Omental fat pad (tissue), 4 donors: ENCODE data around the gene AIFM3. TPM values are rescaled to one million over a fixed set of nuclear protein-coding genes. Genes with fewer than 3 reads are reported as not detected.
A peak's percentile ranks its signal among the peaks of the same experiment; 100 is the strongest.

ENCODE experiments used
- ATAC-seq: fragments of 150-250 bp; one replicate; pipeline ENCODE4 v1.9.1; 2016; ENCODE audit warnings: mild to moderate bottlenecking, moderate library complexity; ENCODE audit not compliant: low FRiP score
- DNase-seq: peaks from one replicate; pipeline ENCODE4 v3.0.0-alpha.2; 2019; ENCODE audit warnings: low spot score
- total RNA-seq, 4 donors: library from RNA; depleted of rRNA; stranded (reverse); fragments of >200 nt; gene quantifications; one replicate each; pipeline ENCODE4 v1.1.0, GENCODE V29; 2016
- TF ChIP-seq, protein P1 (sequence below), 3 donors: fragments of 450-650 bp; IDR thresholded peaks; one replicate each; pipeline ENCODE4 v1.5.1; 2016 to 2017; ENCODE audit warnings: antibody characterized with exemption in 3 of 3, mild to moderate bottlenecking in 3 of 3, moderate library complexity in 2 of 3

The AIFM3 gene
- total RNA-seq, 4 donors from 2014 or later, result 1.0 to 2.6 (median 2.0) TPM

DNA sequence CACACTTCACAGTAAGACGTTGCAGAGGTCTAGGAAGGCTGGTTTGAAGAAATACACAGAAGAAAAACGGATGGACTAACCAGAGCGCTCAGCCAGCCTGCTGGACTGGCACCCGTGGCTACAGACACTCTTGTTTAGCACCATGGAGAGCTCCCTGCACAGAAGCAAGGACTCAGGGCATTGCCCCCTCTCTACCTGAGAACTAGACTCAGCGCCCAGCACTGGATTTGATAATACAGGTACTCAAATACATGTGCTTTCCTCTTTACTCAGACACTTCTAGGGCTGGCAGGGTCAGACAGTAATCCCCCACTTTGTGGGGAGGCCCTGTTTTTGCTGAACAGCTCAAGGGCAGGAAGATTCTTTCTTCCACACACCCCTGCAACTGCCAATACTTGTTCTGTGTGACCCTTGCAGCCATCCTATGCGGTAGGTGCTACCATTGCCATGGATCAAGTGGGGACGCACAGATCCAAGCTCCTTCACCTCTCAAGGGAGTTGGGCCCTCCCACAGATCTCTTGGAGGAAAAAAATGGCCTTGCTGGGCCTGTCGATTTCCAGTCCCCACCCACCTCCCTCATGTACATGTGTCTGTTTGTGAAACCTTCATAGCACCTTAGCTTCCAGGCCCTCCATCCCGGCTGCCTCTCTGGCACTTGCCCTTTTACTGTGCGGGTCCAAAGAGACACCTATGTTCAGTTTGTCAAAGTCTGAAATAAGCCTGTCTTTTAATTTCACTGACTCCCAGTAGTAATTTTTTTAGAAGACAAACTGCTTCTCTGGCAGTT lies 42.8 kb downstream of the AIFM3 start:
- TF ChIP-seq, protein P1, sequence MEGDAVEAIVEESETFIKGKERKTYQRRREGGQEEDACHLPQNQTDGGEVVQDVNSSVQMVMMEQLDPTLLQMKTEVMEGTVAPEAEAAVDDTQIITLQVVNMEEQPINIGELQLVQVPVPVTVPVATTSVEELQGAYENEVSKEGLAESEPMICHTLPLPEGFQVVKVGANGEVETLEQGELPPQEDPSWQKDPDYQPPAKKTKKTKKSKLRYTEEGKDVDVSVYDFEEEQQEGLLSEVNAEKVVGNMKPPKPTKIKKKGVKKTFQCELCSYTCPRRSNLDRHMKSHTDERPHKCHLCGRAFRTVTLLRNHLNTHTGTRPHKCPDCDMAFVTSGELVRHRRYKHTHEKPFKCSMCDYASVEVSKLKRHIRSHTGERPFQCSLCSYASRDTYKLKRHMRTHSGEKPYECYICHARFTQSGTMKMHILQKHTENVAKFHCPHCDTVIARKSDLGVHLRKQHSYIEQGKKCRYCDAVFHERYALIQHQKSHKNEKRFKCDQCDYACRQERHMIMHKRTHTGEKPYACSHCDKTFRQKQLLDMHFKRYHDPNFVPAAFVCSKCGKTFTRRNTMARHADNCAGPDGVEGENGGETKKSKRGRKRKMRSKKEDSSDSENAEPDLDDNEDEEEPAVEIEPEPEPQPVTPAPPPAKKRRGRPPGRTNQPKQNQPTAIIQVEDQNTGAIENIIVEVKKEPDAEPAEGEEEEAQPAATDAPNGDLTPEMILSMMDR (IDR thresholded peaks at IDR 0.05), result no peak
- ATAC-seq (no peak), DNase-seq (no peak)

DNA sequence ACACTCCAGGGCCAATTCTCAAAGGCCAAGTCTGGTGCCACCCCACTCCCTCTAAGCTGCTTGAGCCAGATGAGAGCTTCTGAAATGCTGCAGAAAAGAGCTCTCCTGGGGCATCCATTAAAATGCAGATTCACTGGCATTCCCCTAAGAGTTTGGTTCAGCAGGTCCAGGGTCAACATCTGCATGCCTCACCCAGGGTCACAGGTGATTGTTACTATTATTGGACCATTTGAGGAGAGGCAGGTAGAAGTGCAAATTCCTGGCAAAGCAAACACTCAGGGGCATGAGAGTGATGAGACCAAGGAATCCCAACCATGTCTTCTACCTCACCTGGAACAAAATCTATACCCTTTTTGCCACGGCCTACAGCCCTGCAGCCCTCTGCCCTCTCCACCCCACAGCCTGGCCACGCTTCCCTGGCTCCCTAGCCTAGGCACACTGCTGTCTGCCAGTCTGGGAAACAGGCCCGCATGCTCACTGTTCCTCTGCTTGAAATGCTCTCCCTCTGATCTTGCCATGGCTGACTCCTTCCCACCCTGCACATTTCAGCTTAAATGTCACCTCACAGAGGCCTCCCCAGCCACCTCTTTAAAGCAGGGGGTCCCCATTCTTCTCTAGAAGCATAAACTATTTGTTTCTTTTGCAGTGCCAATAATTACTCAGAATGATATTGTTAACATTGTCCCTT lies 43.5 kb downstream of the AIFM3 start:
- no peak for ATAC-seq
- TF ChIP-seq, protein P1 (IDR thresholded peaks at IDR 0.05), result no peak
- no peak for DNase-seq

DNA sequence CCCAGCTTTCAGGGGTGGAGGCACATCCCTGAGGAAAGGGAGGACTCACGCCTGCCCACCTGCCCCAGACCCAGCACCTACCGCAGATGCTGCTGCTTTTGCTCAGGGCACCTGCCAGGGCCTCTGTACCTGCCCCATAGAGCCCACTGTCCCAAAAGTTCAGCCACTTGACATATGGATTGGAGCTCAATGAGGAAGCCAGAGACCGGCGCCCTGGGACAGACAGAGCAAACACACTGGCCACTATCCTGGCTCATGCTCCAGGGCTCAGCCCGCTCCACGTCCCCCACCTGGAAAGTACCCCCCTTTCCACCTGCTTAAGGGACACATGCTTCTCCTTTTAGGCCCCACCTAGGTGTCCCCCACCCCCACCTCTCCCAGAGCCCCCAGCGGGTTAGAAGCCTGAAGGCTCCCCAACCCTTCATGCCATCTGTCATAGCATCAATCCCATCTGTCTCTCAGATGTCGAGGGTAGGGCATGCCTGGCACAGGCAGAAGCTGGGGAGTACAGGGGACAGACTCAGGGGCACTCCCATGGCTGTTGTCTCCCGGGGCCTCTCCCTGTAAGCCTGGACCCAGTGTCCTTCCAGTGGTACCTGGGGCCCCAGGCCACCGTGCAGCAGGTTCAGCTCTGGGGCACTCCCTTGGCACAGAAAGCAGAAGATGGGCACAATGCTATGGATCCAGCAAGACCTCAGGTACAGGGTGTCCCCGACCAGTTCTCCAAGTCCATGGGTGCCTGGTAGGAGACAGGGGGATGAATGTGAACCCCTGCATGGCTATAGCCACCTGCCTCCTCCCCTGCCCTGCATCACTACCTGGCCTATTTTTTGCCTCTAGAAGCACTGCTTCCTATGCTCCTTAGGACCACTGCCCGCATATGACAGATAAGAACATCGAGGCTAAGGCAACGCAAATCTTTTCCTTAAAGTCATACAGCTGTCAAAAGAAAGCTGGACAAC lies 45.7 kb downstream of the AIFM3 start:
- ATAC-seq, result no peak
- TF ChIP-seq, protein P1 (IDR thresholded peaks at IDR 0.05), result no peak
- no peak for DNase-seq

DNA sequence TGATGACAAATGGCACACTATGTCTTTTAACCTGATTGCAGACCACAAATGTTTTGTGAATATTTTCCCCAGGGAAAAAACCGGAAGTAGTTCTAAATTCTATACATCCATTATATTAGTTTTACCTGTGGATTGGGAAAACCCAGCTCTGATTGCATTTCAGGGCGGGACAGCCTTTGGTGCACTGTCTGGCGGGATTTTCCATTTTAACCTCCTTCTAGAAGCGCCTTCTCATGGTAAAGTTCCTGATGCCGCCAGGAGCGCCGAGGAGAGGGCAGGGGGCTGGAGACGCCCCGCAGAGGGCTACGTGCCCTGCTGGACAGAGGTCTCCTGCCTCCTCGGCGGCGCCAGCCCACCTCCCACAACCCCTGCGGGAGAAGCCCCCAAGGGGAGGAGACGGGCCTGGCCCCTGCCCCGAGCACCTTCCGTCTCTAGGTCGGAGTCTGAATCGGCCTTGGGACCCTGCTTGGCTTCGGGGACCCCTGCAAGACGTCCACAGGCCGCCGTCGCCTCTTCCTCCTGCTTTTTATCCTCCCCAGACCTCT lies 46.7 kb downstream of the AIFM3 start:
- no peak for DNase-seq
- no peak for ATAC-seq
- TF ChIP-seq, protein P1 (IDR thresholded peaks at IDR 0.05), result no peak

DNA sequence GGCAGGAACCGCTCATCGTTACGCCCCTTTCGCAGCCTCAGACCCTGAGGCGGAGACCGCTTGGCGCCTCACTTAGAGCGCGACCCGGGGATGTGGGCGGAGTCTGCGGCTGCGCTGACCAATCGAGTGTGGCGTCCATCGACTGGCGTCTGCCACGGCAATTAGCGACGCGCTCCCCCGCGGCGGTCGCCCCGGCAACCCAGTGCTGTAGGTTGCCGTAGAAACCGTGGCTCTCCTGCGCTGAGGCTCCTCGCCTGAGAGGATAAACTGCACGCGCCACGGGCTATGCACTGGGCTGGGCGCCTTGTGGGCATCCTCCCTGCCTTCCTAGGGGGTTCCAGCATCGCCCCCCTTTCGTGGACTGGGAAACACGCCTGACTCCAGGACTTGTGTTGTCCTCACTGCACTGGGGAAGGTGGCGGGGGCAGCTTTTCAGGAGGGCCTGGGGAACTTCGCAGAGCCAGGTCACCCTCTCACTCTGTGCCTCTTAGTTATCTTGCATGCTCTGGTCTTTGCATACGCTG lies 47.2 kb downstream of the AIFM3 start:
- DNase-seq (peak; percentile 37), ATAC-seq (peak; percentile 65)
- TF ChIP-seq, protein P1 (IDR thresholded peaks at IDR 0.05), result no peak

GRCh38 chr22:21014726-21015465 lies 47.8 kb downstream of the AIFM3 start, which contains the start of gene P2RX6:
P2RX6 (plus strand) TSS chr22:21015165; CDS start chr22:21015175, 10 bp downstream.
- peak; percentile 39 for ATAC-seq

More at GRCh38 chr22:21014726-21015465, 47.8 kb downstream of the AIFM3 start, which contains the start of gene P2RX6:
- no peak for DNase-seq
- TF ChIP-seq, protein P1 (IDR thresholded peaks at IDR 0.05), result no peak
